HepG2 (cell line): Measurements from ENCODE around the gene SMOC1.

Experiments
- CHCHD3 ChIP-seq: sonication (generic); formaldehyde crosslinking; IDR thresholded peaks from 2 replicates; pipeline ENCODE4 v1.8.0; 2022; ENCODE audit warnings: mild to moderate bottlenecking, missing genetic modification reagents, moderate library complexity
- HMGXB3 ChIP-seq: sonication (generic); formaldehyde crosslinking; IDR thresholded peaks from 2 replicates; pipeline ENCODE4 v1.4.0; 2020; ENCODE audit warnings: missing genetic modification reagents, borderline replicate concordance
- KDM1A ChIP-seq: IDR thresholded peaks from 2 replicates; pipeline ENCODE4 v1.6.1; 2016; ENCODE audit warnings: missing compliant biosample characterization
- TARDBP ChIP-seq: sonication (generic); formaldehyde crosslinking; IDR thresholded peaks from 2 replicates; pipeline ENCODE4 v1.8.0; 2022; ENCODE audit warnings: mild to moderate bottlenecking, missing genetic modification reagents

DNA sequence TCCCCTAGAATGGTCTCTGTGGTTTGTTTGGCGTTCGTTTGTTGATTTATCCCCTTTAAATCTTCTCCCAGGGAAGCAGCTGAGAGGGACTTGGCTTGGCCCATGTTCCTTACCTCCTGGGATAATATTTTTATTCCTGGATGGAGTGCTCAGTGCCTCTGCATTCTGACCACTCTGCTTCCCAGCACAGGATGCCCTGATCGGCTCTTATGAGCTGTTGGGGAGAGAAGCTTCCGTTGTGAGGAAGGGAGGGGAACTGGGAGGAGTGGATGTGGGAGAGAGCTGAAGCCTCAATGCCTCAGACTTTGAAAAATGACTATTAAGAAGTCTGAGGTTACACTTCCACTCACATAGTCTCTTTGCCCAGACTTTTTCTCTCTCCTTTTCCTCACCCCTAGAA lies 114.8 kb downstream of the SMOC1 start:
- TF ChIP-seq TARDBP, result no peak
- TF ChIP-seq CHCHD3 (CRISPR knock-in tag), result no peak
- TF ChIP-seq KDM1A, result no peak
- TF ChIP-seq HMGXB3 (CRISPR knock-in tag), result no peak
